Neural cell (in vitro differentiated cells): ENCODE results near the gene ZNF93. TPM values are rescaled to one million over a fixed set of nuclear protein-coding genes. Genes with fewer than 3 reads are reported as not detected.
"Not testable (repeated sequence)": the region's sequence is repeated elsewhere in the genome, so short reads cannot be mapped to it uniquely, and the experiment has no call there.

Experiments
- H2AFZ ChIP-seq: fragments of 200-600, 300-800 bp; sonication (generic), shearing (Covaris generic); 2 replicates; pipeline ENCODE4 v1.6.0; 2014; ENCODE audit warnings: low read depth, mild to moderate bottlenecking, antibody characterized with exemption, low read length, moderate library complexity
- H3F3A ChIP-seq: fragments of 200-600 bp; shearing (Covaris generic); 2 replicates; pipeline ENCODE4 v1.6.1; 2016; ENCODE audit warnings: mild to moderate bottlenecking, moderate library complexity, mixed read lengths, antibody characterized with exemption, low read length; ENCODE audit not compliant: insufficient read depth, poor library complexity, severe bottlenecking
- H3K27ac ChIP-seq: fragments of 200-600, 300-800 bp; sonication (generic), shearing (Covaris generic); 2 replicates; pipeline ENCODE4 v1.5.1; 2014; ENCODE audit warnings: mild to moderate bottlenecking, low read length, moderate library complexity
- H3K27me3 ChIP-seq: fragments of 300-800, 200-600 bp; sonication (generic), shearing (Covaris generic); 2 replicates; pipeline ENCODE4 v1.6.0; 2014; ENCODE audit warnings: mild to moderate bottlenecking, low read depth, low read length, moderate library complexity; ENCODE audit not compliant: insufficient read depth
- H3K36me3 ChIP-seq: fragments of 300-800, 200-600 bp; sonication (generic), shearing (Covaris generic); 2 replicates; pipeline ENCODE4 v1.5.1; 2014; ENCODE audit warnings: mild to moderate bottlenecking, antibody characterized with exemption, low read length, moderate library complexity; ENCODE audit not compliant: insufficient read depth
- H3K4me2 ChIP-seq: fragments of 300-800, 200-600 bp; sonication (generic), shearing (Covaris generic); 2 replicates; pipeline ENCODE4 v1.6.0; 2014; ENCODE audit warnings: mild to moderate bottlenecking, low read length
- H3K4me3 ChIP-seq: fragments of 300-800, 200-600 bp; sonication (generic), shearing (Covaris generic); 2 replicates; pipeline ENCODE4 v1.5.1; 2014; ENCODE audit warnings: mild to moderate bottlenecking, low read length, moderate library complexity
- H3K79me2 ChIP-seq: fragments of 200-600 bp; shearing (Covaris generic); replicated peaks from 2 replicates; pipeline ENCODE4 v1.6.0; 2014; ENCODE audit warnings: mild to moderate bottlenecking, low read length, moderate library complexity; ENCODE audit not compliant: insufficient read depth
- H3K9ac ChIP-seq: fragments of 300-800, 200-600 bp; sonication (generic), shearing (Covaris generic); 2 replicates; pipeline ENCODE4 v1.6.1; 2016; ENCODE audit warnings: mild to moderate bottlenecking, low read length, mixed read lengths
- H3K9me2 ChIP-seq: fragments of 200-600 bp; shearing (Covaris generic); 2 replicates; pipeline ENCODE4 v1.6.1; 2016; ENCODE audit warnings: mild to moderate bottlenecking, low read length, mixed read lengths; ENCODE audit not compliant: insufficient read depth
- H3K9me3 ChIP-seq: fragments of 200-600, 300-800 bp; sonication (generic), shearing (Covaris generic); 2 replicates; pipeline ENCODE4 v1.6.1; 2016; ENCODE audit warnings: mild to moderate bottlenecking, mixed run types, low read length, moderate library complexity, mixed read lengths
- H4K20me1 ChIP-seq: fragments of 200-600 bp; shearing (Covaris generic); 2 replicates; pipeline ENCODE4 v1.6.1; 2016; ENCODE audit warnings: mild to moderate bottlenecking, mixed run types; ENCODE audit not compliant: insufficient read depth
- EP300 ChIP-seq: fragments of 450-650 bp; conservative IDR thresholded peaks from 2 replicates; pipeline ENCODE4 v1.6.1; 2014; ENCODE audit warnings: antibody characterized with exemption, mild to moderate bottlenecking, moderate library complexity; ENCODE audit not compliant: poor library complexity, severe bottlenecking
- EZH2 ChIP-seq: fragments of 200-600, 300-800 bp; shearing (Covaris generic), sonication (generic); IDR thresholded peaks from 2 replicates; pipeline ENCODE4 v1.6.1; 2014; ENCODE audit warnings: antibody characterized with exemption, low read length, borderline replicate concordance, mild to moderate bottlenecking; ENCODE audit not compliant: insufficient read depth, poor library complexity, severe bottlenecking
- POLR2AphosphoS5 ChIP-seq: IDR thresholded peaks from 2 replicates; pipeline ENCODE4 v1.6.1; 2012
- RAD21 ChIP-seq: fragments of 450-650 bp; conservative IDR thresholded peaks from 2 replicates; pipeline ENCODE4 v1.6.1; 2014; ENCODE audit warnings: antibody characterized with exemption, mild to moderate bottlenecking, moderate library complexity
- REST ChIP-seq: IDR thresholded peaks from 2 replicates; pipeline ENCODE4 v1.6.1; 2012; ENCODE audit warnings: borderline replicate concordance
- SMC3 ChIP-seq: fragments of 450-650 bp; conservative IDR thresholded peaks from 2 replicates; pipeline ENCODE4 v1.6.1; 2014; ENCODE audit warnings: antibody characterized with exemption, mild to moderate bottlenecking, moderate library complexity; ENCODE audit not compliant: poor library complexity
- TAF1 ChIP-seq: IDR thresholded peaks from 2 replicates; pipeline ENCODE4 v1.6.1; 2012; ENCODE audit warnings: low read depth
- polyA plus RNA-seq: library from polyadenylated mRNA; depleted of rRNA; stranded (reverse); fragments of >200 nt; gene quantifications from 2 replicates; pipeline ENCODE4 v1.2.3, GENCODE V29; 2014

ZNF93 gene
- polyA plus RNA-seq, 1 donor from 2014 or later: 14.9 TPM

GRCh38 chr19:19900139-19900728 lies 512 bp upstream of the ZNF93 start:
- Histone ChIP-seq H4K20me1 (no peaks in the 10 kb centered on the region), H3K4me2 (no peak overlapping the region), H3K9me3 (peaks cover 3% of the 10 kb centered on the region), H3K4me3 (peak overlapping the region; percentile 90), H3K9me2 (no peaks in the 10 kb centered on the region), H3K27me3 (no peaks in the 10 kb centered on the region), H3F3A (no peaks in the 10 kb centered on the region), H3K9ac (no peak overlapping the region), H3K79me2 (peaks cover 24% of the 10 kb centered on the region), H2AFZ (no peak overlapping the region), H3K27ac (peak overlapping the region; percentile 91), H3K36me3 (peaks cover 3% of the 10 kb centered on the region)
- TF ChIP-seq EZH2 (no peak), POLR2AphosphoS5 (no peak), REST (no peak), RAD21 (no peak), SMC3 (no peak), EP300 (no peak)

GRCh38 chr19:19907551-19907950 lies 6.8 kb downstream of the ZNF93 start:
- H3K27ac ChIP-seq, H3K9me2 ChIP-seq, H3K36me3 ChIP-seq, H3K9me3 ChIP-seq, H2AFZ ChIP-seq, H3F3A ChIP-seq, H3K27me3 ChIP-seq, H3K4me3 ChIP-seq, H4K20me1 ChIP-seq, H3K9ac ChIP-seq, H3K4me2 ChIP-seq: not testable (repeated sequence)
- H3K79me2 ChIP-seq: peaks cover 91% of the 10 kb centered on the region

- H4K20me1 ChIP-seq: no peaks in the 10 kb centered on the region
These were observed 8.9 kb downstream of the ZNF93 start for GRCh38 chr19:19909654-19910053.

More at GRCh38 chr19:19909654-19910053, 8.9 kb downstream of the ZNF93 start:
- Histone ChIP-seq H3K9me3 (peaks cover 7% of the 10 kb centered on the region), H3K4me3 (no peak overlapping the region), H3F3A (no peaks in the 10 kb centered on the region), H3K4me2 (no peak overlapping the region), H3K36me3 (no peaks in the 10 kb centered on the region), H3K9ac (no peak overlapping the region), H3K27ac (no peak overlapping the region), H3K9me2 (no peaks in the 10 kb centered on the region), H2AFZ (no peak overlapping the region), H3K27me3 (no peaks in the 10 kb centered on the region), H3K79me2 (peaks cover 79% of the 10 kb centered on the region)
- TF ChIP-seq TAF1: no peak
- no peak for TF ChIP-seq REST
